GM12865 (cell line): ENCODE measurements around the gene CSNK2A2.

Experiments
- DNase-seq: peaks from one replicate; pipeline ENCODE4 v3.0.0; 2010; ENCODE audit warnings: low read depth
- H3K4me3 ChIP-seq: 2 replicates; pipeline ENCODE4 v1.5.1; 2011; ENCODE audit warnings: mild to moderate bottlenecking, low read depth, low read length, control low read depth
- CTCF ChIP-seq: IDR thresholded peaks from 2 replicates; pipeline ENCODE4 v1.5.1; 2011; ENCODE audit warnings: low read length, control low read depth, low read depth, inconsistent platforms; ENCODE audit not compliant: insufficient read depth; ENCODE audit errors: missing control alignments

Gene CSNK2A2

GRCh38 chr16:58114827-58115825 is 82.8 kb downstream of the CSNK2A2 start:
- TF ChIP-seq CTCF, result no peak
- no peak overlapping the region for H3K4me3 ChIP-seq
- DNase-seq, result no peak

- DNase-seq, result no peak
- H3K4me3 ChIP-seq, result no peak overlapping the region
- TF ChIP-seq CTCF, result no peak
Observed at GRCh38 chr16:58111302-58111627, 86.6 kb downstream of the CSNK2A2 start.

- no peak overlapping the region for H3K4me3 ChIP-seq
- no peak for TF ChIP-seq CTCF
- DNase-seq, result no peak
Observed at GRCh38 chr16:58110571-58111301, 87.2 kb downstream of the CSNK2A2 start.

GRCh38 chr16:58109881-58110280 is 88.0 kb downstream of the CSNK2A2 start:
- no peak for TF ChIP-seq CTCF
- DNase-seq, result no peak
- H3K4me3 ChIP-seq, result no peak overlapping the region

- H3K4me3 ChIP-seq, result no peak overlapping the region
- TF ChIP-seq CTCF, result no peak
- DNase-seq, result no peak
Observed at GRCh38 chr16:58109330-58109729, 88.6 kb downstream of the CSNK2A2 start.
